K562 (cell line): ENCODE results near the gene TACSTD2. TPM values are rescaled to one million over a fixed set of nuclear protein-coding genes. Genes with fewer than 3 reads are reported as not detected.

Source experiments
- ATAC-seq: fragments of 200-7000 bp; cut with Tn5 transposase; 3 replicates; pipeline ENCODE4 v1.9.1; 2020; ENCODE audit warnings: moderate library complexity
- BruUV-seq: library from RNA; stranded (reverse); fragments of 400-500 nt; replicated peaks from 2 replicates; lab custom pipeline; 2021; lab: Mats Ljungman, UMichigan
- CTCF ChIA-PET: fragments of 300-600 bp; formaldehyde crosslinking; extraction: SDS; loops from one replicate; lab custom pipeline; 2021; ENCODE audit warnings: low intra/inter-chr PET ratio; lab: Yijun Ruan, JAX
- POLR2A ChIA-PET: fragments of 300-600, 350-650 bp; sonication (Branson Sonifier 250); formaldehyde crosslinking; extraction: SDS; loops from one replicate; lab custom pipeline; 2021; ENCODE audit warnings: antibody characterized with exemption, inconsistent platforms; lab: Yijun Ruan, JAX
- DNase-seq, 4 experiments: peaks; one replicate each; pipeline versions ENCODE4 v3.0.0 to v3.0.0-alpha.2; 2011 to 2018; ENCODE audit warnings: low spot score in 3 of 4, mixed read lengths in 3 of 4; ENCODE audit errors: extremely low read depth in 1 of 4
- FAIRE-seq: peaks from 2 replicates; lab custom pipeline; 2011; peaks lifted over from hg19 to GRCh38; lab: Jason Lieb, UNC
- H2AFZ ChIP-seq: 2 replicates; pipeline ENCODE4 v1.6.0; 2011; ENCODE audit warnings: low read depth, low read length, control low read depth, inconsistent platforms
- H3K27ac ChIP-seq: fragments of 200-600 bp; 3 replicates; pipeline ENCODE4 v1.8.0; 2011; ENCODE audit warnings: low read depth, mild to moderate bottlenecking, control low read depth, inconsistent platforms, low read length, moderate library complexity, mixed read lengths; ENCODE audit errors: extremely low read depth
- H3K27me3 ChIP-seq, 2 experiments: fragments of 300-600 bp in 1 of 2; 2 replicates in 1 of 2; 3 replicates in 1 of 2; pipeline versions ENCODE4 v1.6.0 to v1.8.0; 2011; ENCODE audit warnings: inconsistent platforms in 2 of 2, low read length in 2 of 2, mild to moderate bottlenecking in 1 of 2, mixed read lengths in 1 of 2, moderate library complexity in 1 of 2; ENCODE audit not compliant: control insufficient read depth in 2 of 2, insufficient read depth in 2 of 2
- H3K36me3 ChIP-seq: fragments of 300-600 bp; 3 replicates; pipeline ENCODE4 v1.8.0; 2011; ENCODE audit warnings: mild to moderate bottlenecking, low read length, inconsistent platforms; ENCODE audit not compliant: control insufficient read depth, insufficient read depth
- H3K4me1 ChIP-seq, 2 experiments: fragments of 200-600 bp in 1 of 2; replicated peaks in 1 of 2; 2 replicates in 1 of 2; 3 replicates in 1 of 2; pipeline versions ENCODE4 v1.5.1 to v1.8.0; 2011; ENCODE audit warnings: inconsistent platforms in 2 of 2, low read length in 2 of 2, mild to moderate bottlenecking in 1 of 2, mixed read lengths in 1 of 2, moderate library complexity in 1 of 2; ENCODE audit not compliant: control insufficient read depth in 2 of 2, insufficient read depth in 2 of 2
- H3K4me2 ChIP-seq: 2 replicates; pipeline ENCODE4 v1.6.1; 2011; ENCODE audit warnings: low read length, control low read depth, inconsistent platforms, mixed read lengths; ENCODE audit not compliant: insufficient read depth
- H3K4me3 ChIP-seq: fragments of 200-600 bp; sonication (generic), shearing (Covaris generic); 2 replicates; pipeline ENCODE4 v1.5.1; 2016; ENCODE audit warnings: control low read depth, inconsistent platforms
- H3K79me2 ChIP-seq: fragments of 200-600 bp; 3 replicates; pipeline ENCODE4 v1.8.0; 2011; ENCODE audit warnings: low read length, inconsistent platforms; ENCODE audit not compliant: control insufficient read depth, insufficient read depth
- H3K9ac ChIP-seq, 2 experiments: 2 replicates each; pipeline versions ENCODE4 v1.6.0 to v1.6.1; 2011; ENCODE audit warnings: low read depth in 2 of 2, low read length in 2 of 2, control low read depth in 1 of 2, inconsistent platforms in 1 of 2, mild to moderate bottlenecking in 1 of 2, mixed read lengths in 1 of 2; ENCODE audit not compliant: insufficient read depth in 1 of 2
- H3K9me1 ChIP-seq: one replicate; pipeline ENCODE4 v1.6.0; 2011; ENCODE audit warnings: inconsistent platforms, mild to moderate bottlenecking, low read length, moderate library complexity; ENCODE audit not compliant: control insufficient read depth, insufficient read depth
- H3K9me3 ChIP-seq: replicated peaks from 2 replicates; pipeline ENCODE4 v1.5.1; 2011; ENCODE audit warnings: low read depth, low read length, inconsistent platforms; ENCODE audit not compliant: control insufficient read depth, insufficient read depth
- H4K20me1 ChIP-seq: replicated peaks from 2 replicates; pipeline ENCODE4 v1.6.1; 2011; ENCODE audit warnings: low read length, inconsistent platforms, mixed read lengths; ENCODE audit not compliant: control insufficient read depth, insufficient read depth
- BRD9 ChIP-seq: fragments of 450-650 bp; IDR thresholded peaks from 2 replicates; pipeline ENCODE4 v1.6.1; 2018; ENCODE audit warnings: low read depth; ENCODE audit not compliant: partially characterized antibody
- CBX1 ChIP-seq: sonication (generic); IDR thresholded peaks from 2 replicates; pipeline ENCODE4 v1.6.1; 2016; ENCODE audit warnings: antibody characterized with exemption, low read depth, mild to moderate bottlenecking
- CCAR2 ChIP-seq: fragments of 200-400 bp; formaldehyde crosslinking; IDR thresholded peaks from 2 replicates; pipeline ENCODE4 v1.6.1; 2017; ENCODE audit warnings: mild to moderate bottlenecking, low read depth, low read length
- COPS2 ChIP-seq: fragments of 450-650 bp; conservative IDR thresholded peaks from 2 replicates; pipeline ENCODE4 v1.6.1; 2016; ENCODE audit warnings: mild to moderate bottlenecking, moderate library complexity
- FOXO4 ChIP-seq: fragments of 450-650 bp; formaldehyde crosslinking; IDR thresholded peaks from 2 replicates; pipeline ENCODE4 v1.4.0; 2020; ENCODE audit warnings: mild to moderate bottlenecking, moderate library complexity
- PCBP1 ChIP-seq: fragments of 200-400 bp; formaldehyde crosslinking; IDR thresholded peaks from 2 replicates; pipeline ENCODE4 v1.6.1; 2018; ENCODE audit warnings: mild to moderate bottlenecking, low read depth, low read length; ENCODE audit not compliant: poor library complexity, severe bottlenecking
- PHTF2 ChIP-seq: fragments of 250-450 bp; sonication (Bioruptor Pico); IDR thresholded peaks from 2 replicates; pipeline ENCODE4 v1.5.0; 2021; ENCODE audit warnings: mild to moderate bottlenecking
- RBBP5 ChIP-seq: fragments of 200-600 bp; sonication (generic); IDR thresholded peaks from 2 replicates; pipeline ENCODE4 v1.6.1; 2012; ENCODE audit warnings: borderline replicate concordance, mild to moderate bottlenecking, low read length, control low read depth, inconsistent platforms; ENCODE audit not compliant: insufficient read depth, poor library complexity, severe bottlenecking
- ZBTB11 ChIP-seq, 3 experiments: fragments of 200-800 bp in 1 of 3; fragments of 250-450 bp in 1 of 3; fragments of 450-650 bp in 1 of 3; sonication (Bioruptor Pico) in 1 of 3; sonication (Bioruptor generic) in 1 of 3; formaldehyde crosslinking in 1 of 3; IDR thresholded peaks; 2 replicates each; pipeline versions ENCODE4 v1.6.1 to v1.8.0; 2016 to 2022; ENCODE audit warnings: mild to moderate bottlenecking in 2 of 3, missing genetic modification characterization in 2 of 3, missing compliant biosample characterization in 1 of 3, moderate library complexity in 1 of 3
- ZNF217 ChIP-seq: sonication (generic); formaldehyde crosslinking; IDR thresholded peaks from 2 replicates; pipeline ENCODE4 v1.8.0; 2022; ENCODE audit warnings: mild to moderate bottlenecking, missing genetic modification reagents
- ZNF639 ChIP-seq, 2 experiments: fragments of 200-800 bp in 1 of 2; sonication (Bioruptor generic) in 1 of 2; sonication (generic) in 1 of 2; formaldehyde crosslinking in 1 of 2; IDR thresholded peaks in 1 of 2; conservative IDR thresholded peaks in 1 of 2; 2 replicates each; pipeline versions ENCODE4 v1.5.0 to v1.6.1; 2016 to 2020; ENCODE audit warnings: missing compliant biosample characterization in 1 of 2, missing genetic modification characterization in 1 of 2, missing genetic modification reagents in 1 of 2
- WGBS: fragments of 100-300 bp; shearing (Covaris generic); methylation state at CpG from one replicate; pipeline ENCODE4 v1.1.6; 2016; ENCODE audit warnings: low coverage, mixed read lengths; ENCODE audit not compliant: insufficient coverage; ENCODE audit errors: missing lambda C conversion rate; 5-methylcytosine and 5-hydroxymethylcytosine counted together
- in situ Hi-C: fragments of 300-500 bp; cut with MboI; formaldehyde crosslinking; loops from 4 replicates; pipeline ENCODE4 v1.15.0; 2018; ENCODE audit warnings: inconsistent platforms, mixed read lengths
- intact Hi-C: fragments of 100-400 bp; cut with micrococcal nuclease; formaldehyde crosslinking; loops from 2 replicates; pipeline ENCODE4 v1.14.2; 2022
- polyA plus RNA-seq, 8 experiments: library from polyadenylated mRNA; depleted of rRNA in 4 of 8; stranded (reverse) in 5 of 8; unstranded in 3 of 8; fragments of >200 nt; fragmentation: Nextera tagmentation in 2 of 8; fragmentation: Illumina TruSeq in 1 of 8; extraction: Ambion mirVana in 2 of 8; extraction: Trizol in 1 of 8; gene quantifications; 2 replicates each; pipeline versions ENCODE4 v1.2.1 to v1.2.3, GENCODE V29; 2011 to 2014; ENCODE audit warnings: inconsistent platforms in 1 of 8, missing spikeins in 1 of 8
- total RNA-seq, 7 experiments: library from RNA; depleted of rRNA in 6 of 7; stranded (reverse); fragments of >200 nt in 6 of 7; fragmentation: Illumina TruSeq in 2 of 7; extraction: Trizol in 2 of 7; gene quantifications; 2 replicates each; pipeline versions ENCODE4 v1.2.1 to v1.2.3, GENCODE V29; 2011 to 2021; ENCODE audit warnings: low replicate concordance in 1 of 7

Gene TACSTD2
- total and polyA plus RNA-seq, 9 of the 15 experiments (the other 6 are each of a cell fraction or from before 2014, with no cell fraction given) = 0.04 to 0.31 TPM; not detected in 7

GRCh38 chr1:58545591-58546519 is 31.2 kb downstream of the TACSTD2 start:
- H3K9ac ChIP-seq = peak overlapping the region; percentile 85 to 97
- DNase-seq (peak in 2 of 4 experiments; percentile 53 to 66), ATAC-seq (peak; percentile 76), FAIRE-seq (no peak)
- no peaks in the 10 kb centered on the region for H3K36me3 ChIP-seq
- POLR2A ChIA-PET = interaction anchor here (0.6 to 1.3 kb wide), 7 partner anchors 9 to 1004 kb away, joined by 3 to 7 read pairs (median 4); no protein-coding TSS in a partner anchor
- intact Hi-C loops (loop anchor here (1.0 to 5.0 kb wide), 4 partner anchors 30 to 389 kb away; no protein-coding TSS in a partner anchor), in situ Hi-C loops (no loop called here)
- H3K27ac ChIP-seq = peak overlapping the region; percentile 88
- no TSS peak for BruUV-seq
- peak overlapping the region; percentile 96 for H3K4me2 ChIP-seq
- CTCF ChIA-PET = interaction anchor here (1.1 to 1.6 kb wide), 2 partner anchors 31 to 107 kb away, joined by 3 to 7 read pairs; no protein-coding TSS in a partner anchor
- H3K79me2 ChIP-seq = peaks cover 13% of the 10 kb centered on the region
- WGBS = 1% methylated on average over 26 of the region's 43 CpGs
- H3K4me1 ChIP-seq = peaks cover 12 to 26% of the 10 kb centered on the region in 2 experiments; a peak in 4 of 5 replicates
- no peaks in the 10 kb centered on the region for H4K20me1 ChIP-seq
- H3K27me3 ChIP-seq = no peaks in the 10 kb centered on the region
- H2AFZ ChIP-seq = peak overlapping the region; percentile 88
- H3K9me3 ChIP-seq = no peaks in the 10 kb centered on the region
- H3K4me3 ChIP-seq = peak overlapping the region; percentile 86
- H3K9me1 ChIP-seq = no peaks in the 10 kb centered on the region
- TF ChIP-seq RBBP5 = peak; percentile 78
- no peak for TF ChIP-seq ZNF639 (CRISPR knock-in tag; conservative IDR thresholded peaks at IDR 0.05 in 1 of 2, IDR thresholded peaks at IDR 0.05 in 1 of 2)
- TF ChIP-seq CCAR2 = no peak
- TF ChIP-seq PHTF2 = no peak
- TF ChIP-seq FOXO4 (CRISPR knock-in tag) = no peak
- TF ChIP-seq COPS2 = no peak
- TF ChIP-seq PCBP1 = no peak
- 0 out of 2 replicates have a peak, but pooled peaks have one; percentile 23 for TF ChIP-seq CBX1
- TF ChIP-seq BRD9 = no peak
- no peak for TF ChIP-seq ZNF217 (CRISPR knock-in tag)
- peak in 1 of 3 experiments; percentile 25; a peak in 2 of 6 replicates for TF ChIP-seq ZBTB11 (CRISPR knock-in tag; IDR thresholded peaks at IDR 0.05)
